HG02852 (cell line): ENCODE results near the gene SLC22A12.

Source experiments
- ATAC-seq: cut with Tn5 transposase; IDR thresholded peaks from one replicate; pipeline ENCODE4 v1.9.1; 2021; ENCODE audit warnings: mild to moderate bottlenecking, moderate library complexity; ENCODE audit not compliant: unreplicated experiment

Gene SLC22A12

GRCh38 chr11:64562723-64563351, 28.2 kb upstream of the SLC22A12 start:
- ATAC-seq, result no peak

- ATAC-seq, result no peak
These were observed 27.1 kb upstream of the SLC22A12 start for GRCh38 chr11:64563966-64564365.

- ATAC-seq, result no peak
These were observed 26.6 kb upstream of the SLC22A12 start for GRCh38 chr11:64564419-64564818.

- no peak for ATAC-seq
These were observed 25.8 kb upstream of the SLC22A12 start for GRCh38 chr11:64564947-64565889.

- ATAC-seq, result no peak
These were observed 24.7 kb upstream of the SLC22A12 start for GRCh38 chr11:64566042-64566914.

GRCh38 chr11:64566915-64567891, 23.8 kb upstream of the SLC22A12 start:
- no peak for ATAC-seq

- no peak for ATAC-seq
These were observed 22.9 kb upstream of the SLC22A12 start for GRCh38 chr11:64568041-64568571.

- no peak for ATAC-seq
These were observed 22.4 kb upstream of the SLC22A12 start for GRCh38 chr11:64568584-64569140.

- no peak for ATAC-seq
These were observed 21.6 kb upstream of the SLC22A12 start for GRCh38 chr11:64569300-64569970.

GRCh38 chr11:64570341-64570740, 20.7 kb upstream of the SLC22A12 start:
- ATAC-seq, result no peak

- ATAC-seq, result no peak
These were observed 20.0 kb upstream of the SLC22A12 start for GRCh38 chr11:64571050-64571409.

- ATAC-seq, result no peak
These were observed 19.5 kb upstream of the SLC22A12 start for GRCh38 chr11:64571410-64572091.

- no peak for ATAC-seq
These were observed 18.9 kb upstream of the SLC22A12 start for GRCh38 chr11:64572143-64572542.

GRCh38 chr11:64577202-64577601, 13.8 kb upstream of the SLC22A12 start:
- ATAC-seq, result no peak

- ATAC-seq, result no peak
These were observed 10.6 kb upstream of the SLC22A12 start for GRCh38 chr11:64580412-64580811.

- ATAC-seq, result no peak
These were observed 9.9 kb upstream of the SLC22A12 start for GRCh38 chr11:64581057-64581523.

- ATAC-seq, result no peak
These were observed 8.1 kb upstream of the SLC22A12 start for GRCh38 chr11:64582885-64583284.
